T-helper 1 cell (primary cell): ENCODE results near the gene MRGPRF.

ENCODE experiments used
- DNase-seq, 5 donors: peaks; one replicate each; pipeline ENCODE4 v3.0.0-alpha.2; 2012 to 2020
- total RNA-seq, 4 donors: gene quantifications; one replicate each; lab custom pipeline; 2026; lab: John Stamatoyannopoulos, UW

Gene MRGPRF, protein sequence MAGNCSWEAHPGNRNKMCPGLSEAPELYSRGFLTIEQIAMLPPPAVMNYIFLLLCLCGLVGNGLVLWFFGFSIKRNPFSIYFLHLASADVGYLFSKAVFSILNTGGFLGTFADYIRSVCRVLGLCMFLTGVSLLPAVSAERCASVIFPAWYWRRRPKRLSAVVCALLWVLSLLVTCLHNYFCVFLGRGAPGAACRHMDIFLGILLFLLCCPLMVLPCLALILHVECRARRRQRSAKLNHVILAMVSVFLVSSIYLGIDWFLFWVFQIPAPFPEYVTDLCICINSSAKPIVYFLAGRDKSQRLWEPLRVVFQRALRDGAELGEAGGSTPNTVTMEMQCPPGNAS
- 0 reads per million in 4 donors for total RNA-seq

DNA sequence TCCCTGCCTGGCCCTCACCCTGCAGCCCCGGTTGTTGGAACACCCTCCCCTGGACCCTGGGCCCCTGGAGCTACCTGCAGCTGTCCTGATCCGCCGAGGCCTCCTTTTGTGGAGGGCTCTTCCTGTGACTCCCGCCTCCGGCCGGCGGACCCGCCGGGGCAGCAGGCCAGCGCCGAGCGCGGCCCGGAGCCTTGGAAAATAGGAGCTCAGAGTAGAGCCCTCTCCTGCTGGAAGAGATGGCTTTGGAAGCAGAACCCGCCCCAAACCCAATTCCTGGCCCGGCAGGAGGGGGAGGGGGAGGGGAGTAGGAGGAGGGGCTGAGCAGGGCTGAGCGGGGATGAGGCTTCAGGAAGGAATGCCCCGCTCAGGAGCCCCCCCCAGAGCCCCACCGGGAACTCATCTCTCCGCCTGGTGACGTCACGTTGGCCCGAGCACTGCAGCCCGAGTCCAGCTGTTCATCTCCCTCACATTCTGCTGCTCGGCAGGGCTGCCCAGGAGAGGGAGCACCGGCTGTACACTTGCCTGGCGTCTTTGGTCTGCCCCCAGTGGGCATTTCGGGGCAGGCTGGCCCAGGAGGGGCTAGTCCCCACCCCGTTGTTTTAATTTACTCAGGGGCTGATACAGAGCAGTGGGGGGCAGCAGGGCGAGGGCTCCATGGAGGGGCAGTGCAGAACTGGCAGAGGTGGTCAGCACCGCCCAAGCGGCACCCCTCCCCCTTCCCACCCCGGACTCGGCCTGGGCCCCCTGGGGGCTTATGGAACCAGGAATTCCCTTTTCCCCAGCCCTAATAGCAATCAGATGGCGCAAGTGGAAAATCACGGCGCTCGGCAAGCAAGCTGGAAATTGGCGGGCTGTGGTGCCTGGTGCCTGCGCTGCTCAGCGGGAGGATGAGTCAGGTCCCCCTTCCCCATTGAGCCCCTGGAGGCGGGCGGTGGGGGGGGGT, at the start of gene MRGPRF:
TSS of gene MRGPRF (minus strand) at position 238 of the 943 bp plus-strand sequence. CDS start 3,345 bp downstream, outside the sequence.
- no peak for DNase-seq

DNA sequence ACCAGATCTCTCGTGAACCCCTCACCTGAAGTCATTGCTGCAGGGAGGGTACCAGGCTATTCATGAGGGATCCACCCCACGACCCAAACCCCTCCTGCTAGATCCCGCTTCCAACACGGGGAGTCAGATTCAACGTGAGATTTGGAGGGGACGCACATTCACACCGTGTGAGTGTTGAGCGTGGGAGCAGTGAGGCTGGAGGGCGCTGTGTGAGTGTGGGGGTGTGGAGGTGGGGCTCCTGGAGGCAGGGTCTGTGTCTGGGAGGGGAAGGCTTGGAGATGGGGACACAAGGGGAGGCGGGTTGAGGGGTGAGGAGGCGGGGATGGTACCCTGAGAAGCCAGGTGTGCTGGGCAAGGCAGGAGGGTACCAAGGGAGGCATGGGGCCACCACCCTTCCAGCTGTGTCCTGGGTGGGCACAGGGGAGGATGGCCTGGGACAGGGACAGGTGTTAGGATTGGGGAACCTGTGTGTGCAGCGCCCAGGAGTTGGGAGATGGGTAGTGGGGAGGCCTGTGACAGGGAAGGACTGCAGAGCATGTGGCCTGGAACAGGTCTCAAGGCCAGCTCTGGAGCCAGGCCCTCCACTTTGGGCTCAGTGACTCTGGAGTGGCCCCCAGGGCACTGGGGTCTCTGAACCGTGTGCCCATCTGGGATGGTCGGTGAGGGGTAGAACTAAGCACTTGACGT, 49.3 kb upstream of the MRGPRF start:
- DNase-seq, result no peak

DNA sequence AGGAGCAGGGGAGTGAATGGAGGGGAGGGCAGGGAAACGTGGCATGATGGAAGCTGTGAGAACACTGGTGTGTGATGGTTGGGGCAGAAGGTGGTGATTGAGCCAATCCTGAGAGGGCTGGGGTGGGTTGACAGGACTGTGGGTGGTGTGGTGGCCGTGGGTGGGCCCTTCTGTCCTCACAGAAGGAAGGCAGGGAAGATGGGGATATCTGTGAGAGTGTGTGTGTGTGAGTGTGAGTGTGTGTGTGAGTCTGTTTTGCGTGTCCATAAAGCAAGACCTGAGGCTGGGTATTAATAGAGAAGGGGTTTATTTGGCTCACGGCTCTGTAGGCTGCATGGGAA, 48.6 kb upstream of the MRGPRF start:
- DNase-seq, result no peak

DNA sequence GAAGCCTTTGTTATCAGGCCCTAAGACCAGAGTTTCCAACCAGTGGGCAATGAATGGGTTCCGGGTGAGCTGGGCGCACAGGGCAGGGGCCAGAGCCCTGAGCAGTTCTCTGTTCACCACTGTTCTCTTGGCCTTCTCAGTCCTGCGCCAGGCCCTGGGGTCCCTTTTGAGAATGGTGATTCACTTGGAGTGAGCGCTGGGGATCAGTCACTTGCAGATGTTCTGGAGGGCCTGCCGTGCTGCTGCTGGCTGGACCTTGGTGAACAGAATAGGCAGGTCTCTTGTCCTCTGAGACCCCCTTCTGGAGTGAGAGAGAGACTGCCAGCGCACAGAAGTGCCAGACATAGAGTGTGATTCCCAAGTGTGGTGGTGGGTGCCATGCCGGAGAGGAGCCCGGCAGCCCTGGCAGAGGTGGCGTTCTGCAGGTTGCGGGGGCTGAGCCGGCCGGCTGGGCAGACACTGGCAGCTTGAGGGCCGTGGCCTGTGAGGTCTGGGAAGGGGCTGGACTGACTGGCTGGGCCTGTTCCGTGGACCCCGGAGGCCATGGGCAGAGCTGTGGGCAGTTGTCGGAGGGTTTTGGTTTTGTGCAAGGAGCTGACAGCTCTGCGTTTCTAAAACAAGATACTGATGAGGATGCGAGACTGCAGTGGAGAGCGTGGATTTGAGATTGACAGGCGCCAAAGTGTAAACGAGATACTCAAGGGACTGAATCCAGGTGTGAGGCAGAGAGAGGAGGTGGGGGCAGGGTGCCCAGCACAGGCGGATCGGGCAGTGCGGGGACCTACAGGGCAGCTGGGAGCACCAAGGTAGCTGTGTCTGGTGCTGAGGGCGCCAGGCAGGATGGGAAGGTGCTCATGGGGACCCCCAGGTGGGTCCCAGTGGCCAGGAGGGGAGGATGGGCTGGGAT, 48.0 kb upstream of the MRGPRF start:
- no peak for DNase-seq

DNA sequence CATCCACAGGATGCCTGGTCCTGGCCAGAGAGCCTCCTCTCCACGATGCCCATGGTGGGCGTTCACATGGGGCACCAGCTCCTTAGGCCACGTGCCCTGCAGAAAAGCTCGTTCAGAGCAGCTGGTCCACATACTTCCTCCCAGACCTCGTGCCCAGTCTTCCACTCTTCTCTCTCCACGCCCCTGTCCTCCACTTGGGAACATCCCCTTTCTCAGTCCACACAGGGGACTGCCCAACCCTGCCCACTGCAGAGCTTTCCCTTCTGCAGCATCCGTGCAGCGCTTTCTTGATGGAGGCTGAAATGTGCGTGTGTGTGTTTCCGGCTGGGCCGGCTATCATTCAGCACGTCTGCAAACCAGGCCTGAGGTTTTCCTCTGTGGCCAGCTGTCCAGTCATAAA, 46.9 kb upstream of the MRGPRF start:
- DNase-seq, result no peak

DNA sequence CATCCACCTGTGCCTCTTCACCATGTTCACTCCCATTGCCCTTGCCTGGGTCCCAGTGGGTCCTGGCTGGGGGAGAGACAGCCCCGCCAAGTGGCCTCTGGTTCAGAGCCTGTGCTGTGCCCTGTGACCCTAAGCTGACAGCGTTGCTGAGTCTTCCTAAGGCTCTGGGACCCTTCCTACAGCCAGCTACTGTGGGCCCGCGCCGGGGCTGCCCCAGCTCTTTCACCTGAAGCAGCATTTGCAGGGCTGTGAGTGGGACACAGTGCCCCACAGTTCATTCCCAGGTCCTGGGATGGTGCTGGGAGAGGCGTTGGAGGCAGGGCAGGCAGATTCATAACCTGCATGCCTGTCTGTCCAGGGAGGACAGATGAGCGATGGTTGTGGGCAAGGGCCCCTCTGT, 46.4 kb upstream of the MRGPRF start:
- no peak for DNase-seq

DNA sequence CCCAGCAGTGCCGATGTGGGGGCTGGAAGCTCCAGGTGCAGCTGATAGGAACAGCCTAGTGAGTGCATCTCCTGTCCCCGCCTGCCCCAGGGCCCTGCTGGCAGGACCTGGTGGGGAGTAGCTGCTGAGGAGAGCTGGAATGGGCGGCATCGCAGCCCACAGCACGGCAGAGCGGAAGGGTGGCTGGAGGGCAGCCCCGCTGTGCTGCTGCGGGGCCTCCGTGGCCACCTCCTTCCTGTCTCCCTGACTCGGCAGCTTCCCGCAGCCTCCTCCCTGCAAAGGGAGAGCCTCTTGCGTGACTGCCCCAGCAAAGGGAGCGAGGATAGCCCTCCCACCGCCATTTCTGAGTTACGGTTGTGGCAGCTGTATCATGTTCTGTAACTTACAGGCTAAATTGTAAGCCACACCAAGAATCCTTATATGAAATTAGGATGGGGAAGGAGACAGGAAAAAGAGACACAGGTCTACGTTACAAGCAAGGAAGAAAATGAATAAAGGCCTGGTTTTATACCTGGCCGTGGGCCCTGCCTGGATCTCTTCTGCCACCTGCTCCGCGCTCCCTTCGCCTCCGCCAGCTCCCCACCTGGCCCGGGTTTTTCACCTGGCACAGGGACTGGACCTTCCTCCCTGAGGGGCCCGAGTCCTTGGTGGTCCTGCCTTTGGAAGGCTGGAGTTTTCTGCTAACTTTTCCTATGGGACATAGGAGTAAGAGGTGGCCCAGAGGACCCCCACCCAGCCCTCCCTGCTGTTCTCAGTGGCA, 45.6 kb upstream of the MRGPRF start:
- no peak for DNase-seq

DNA sequence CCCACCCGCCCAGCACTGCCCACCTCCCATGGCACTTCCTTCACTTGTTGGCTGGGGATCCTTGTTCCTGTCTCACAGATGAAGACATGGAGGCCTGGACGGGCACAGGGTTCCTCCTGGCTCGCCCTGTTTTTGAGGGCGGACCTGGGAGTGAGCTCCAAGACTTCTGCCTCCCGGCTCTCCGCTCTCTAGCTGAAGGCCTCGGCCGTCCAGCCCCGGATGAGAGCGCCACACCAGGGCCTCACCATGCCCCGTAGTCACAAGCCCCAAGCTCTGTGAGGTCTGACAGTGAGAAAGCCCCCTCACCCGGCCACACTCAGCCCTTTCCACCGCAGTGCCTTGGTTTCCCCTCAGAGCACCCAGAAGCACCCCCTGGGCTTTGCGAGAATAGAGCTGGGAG, 44.8 kb upstream of the MRGPRF start:
- DNase-seq, result no peak

DNA sequence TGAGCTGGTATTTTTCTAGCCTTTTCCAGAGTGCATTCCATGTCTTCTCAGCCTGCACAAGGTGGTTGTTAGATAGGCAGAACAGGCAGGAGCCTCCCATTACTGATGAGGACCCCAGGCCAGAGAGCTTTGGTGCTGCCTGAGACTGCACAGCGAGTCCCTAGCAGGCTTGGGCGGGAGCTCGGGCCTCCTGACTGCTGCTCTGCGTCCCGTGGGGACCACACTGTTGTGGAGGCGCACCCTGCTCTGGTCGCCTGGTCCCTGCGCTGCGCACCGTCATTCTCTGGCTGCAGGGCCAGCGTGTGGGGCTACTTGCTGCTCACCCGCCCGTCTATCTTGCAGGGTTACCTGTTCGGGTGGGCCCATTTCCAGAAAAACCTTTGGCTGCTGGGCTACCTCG, 44.2 kb upstream of the MRGPRF start:
- no peak for DNase-seq

DNA sequence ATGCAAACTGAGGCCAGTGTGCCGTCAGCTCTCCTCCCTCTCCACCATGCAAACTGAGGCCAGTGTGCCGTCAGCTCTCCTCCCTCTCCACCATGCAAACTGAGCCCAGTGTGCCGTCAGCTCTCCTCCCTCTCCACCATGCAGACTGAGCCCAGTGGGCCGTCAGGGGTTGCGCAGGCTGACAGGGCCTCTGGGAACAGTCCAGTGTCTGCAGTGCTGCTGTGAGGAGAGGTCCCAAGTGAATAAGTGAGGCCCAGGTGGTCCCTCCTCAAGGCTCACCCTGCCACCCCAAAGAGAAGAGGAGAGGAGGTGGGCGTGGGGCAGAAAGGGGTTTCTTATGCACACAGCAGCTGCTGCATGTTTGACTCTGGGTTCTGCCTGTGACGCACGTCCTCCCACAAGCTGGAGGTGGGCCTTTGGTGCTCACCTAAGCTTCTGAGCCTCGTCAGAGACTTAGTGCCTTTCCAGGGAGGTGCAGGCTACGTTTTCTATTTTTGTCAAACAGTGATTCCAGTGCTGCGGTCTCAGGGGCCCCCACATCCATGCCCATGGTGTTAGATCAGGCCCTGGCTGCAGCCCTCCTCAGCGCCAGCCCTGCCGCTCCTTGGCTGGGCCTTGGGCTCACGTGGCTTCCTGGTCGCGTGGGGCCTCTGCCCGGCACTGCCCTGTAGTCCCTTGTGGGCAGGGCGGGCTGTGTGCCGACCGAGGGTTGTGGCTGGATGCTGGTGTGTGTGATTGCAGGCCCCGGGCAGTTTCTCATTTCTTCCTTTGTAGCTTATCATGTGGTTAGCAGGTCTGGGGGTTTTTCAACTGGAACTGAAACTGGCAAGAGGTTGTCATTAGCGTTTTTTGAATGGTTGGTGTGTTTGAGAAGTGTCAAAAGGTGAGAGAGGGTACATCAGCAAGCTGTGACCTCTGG, 42.8 kb upstream of the MRGPRF start:
- peak in 1 of 5 donors; percentile 15 for DNase-seq

DNA sequence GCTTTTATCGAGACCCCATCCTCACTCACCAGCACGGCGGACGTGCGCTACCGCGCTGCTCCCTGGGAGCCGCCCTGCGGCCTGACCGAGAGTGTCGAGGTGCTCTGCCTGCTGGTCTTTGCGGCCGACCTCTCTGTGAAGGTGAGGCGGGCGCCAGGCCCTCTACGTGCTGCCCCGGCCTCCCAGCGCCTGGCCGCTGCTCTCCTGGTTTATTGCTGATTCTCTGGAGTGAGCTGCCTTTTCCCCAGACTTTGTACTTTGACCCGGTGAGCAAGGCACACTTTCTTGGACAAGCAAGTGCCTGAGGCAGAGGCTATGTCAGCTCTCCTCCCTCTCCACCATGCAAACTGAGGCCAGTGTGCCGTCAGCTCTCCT, 42.2 kb upstream of the MRGPRF start:
- DNase-seq, result no peak

DNA sequence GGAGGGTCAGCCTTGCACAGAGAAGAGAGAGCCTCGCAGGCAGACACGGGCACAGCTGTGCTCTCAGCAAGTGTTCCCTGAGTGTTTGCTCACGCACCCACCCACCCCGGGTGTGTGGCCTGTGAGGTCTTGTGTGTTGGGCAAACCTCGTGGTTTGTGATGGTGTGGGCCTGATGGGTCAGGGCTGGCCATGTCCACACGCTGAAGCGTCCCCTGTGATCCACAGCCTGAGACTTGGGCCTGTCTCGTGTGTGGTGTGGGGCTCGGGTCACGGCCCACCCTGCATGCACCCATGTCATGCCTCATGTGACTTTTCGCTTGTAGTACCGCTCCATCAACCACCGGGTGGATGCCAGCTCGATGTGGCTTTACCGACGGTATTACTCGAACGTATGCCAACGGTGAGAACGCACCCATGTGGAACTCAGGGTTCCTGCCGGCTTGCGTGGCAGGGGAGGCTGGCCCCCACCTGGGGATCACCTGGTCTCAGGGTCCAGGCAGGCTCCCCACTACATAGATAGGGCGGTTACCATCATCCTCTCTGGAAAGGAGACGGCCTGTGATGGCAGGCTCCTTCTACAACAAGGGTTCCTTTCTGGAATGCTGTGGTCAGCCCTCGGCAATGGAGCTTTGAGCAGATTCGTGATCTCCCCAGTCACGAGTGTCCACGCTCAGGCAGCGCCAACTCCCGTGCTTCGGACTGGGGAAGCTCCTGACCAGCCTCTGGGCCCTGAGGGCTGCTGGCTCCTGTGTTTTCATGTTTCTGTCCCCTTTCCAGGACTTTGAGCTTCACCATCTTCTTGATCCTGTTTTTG, 41.6 kb upstream of the MRGPRF start:
- DNase-seq, result no peak

DNA sequence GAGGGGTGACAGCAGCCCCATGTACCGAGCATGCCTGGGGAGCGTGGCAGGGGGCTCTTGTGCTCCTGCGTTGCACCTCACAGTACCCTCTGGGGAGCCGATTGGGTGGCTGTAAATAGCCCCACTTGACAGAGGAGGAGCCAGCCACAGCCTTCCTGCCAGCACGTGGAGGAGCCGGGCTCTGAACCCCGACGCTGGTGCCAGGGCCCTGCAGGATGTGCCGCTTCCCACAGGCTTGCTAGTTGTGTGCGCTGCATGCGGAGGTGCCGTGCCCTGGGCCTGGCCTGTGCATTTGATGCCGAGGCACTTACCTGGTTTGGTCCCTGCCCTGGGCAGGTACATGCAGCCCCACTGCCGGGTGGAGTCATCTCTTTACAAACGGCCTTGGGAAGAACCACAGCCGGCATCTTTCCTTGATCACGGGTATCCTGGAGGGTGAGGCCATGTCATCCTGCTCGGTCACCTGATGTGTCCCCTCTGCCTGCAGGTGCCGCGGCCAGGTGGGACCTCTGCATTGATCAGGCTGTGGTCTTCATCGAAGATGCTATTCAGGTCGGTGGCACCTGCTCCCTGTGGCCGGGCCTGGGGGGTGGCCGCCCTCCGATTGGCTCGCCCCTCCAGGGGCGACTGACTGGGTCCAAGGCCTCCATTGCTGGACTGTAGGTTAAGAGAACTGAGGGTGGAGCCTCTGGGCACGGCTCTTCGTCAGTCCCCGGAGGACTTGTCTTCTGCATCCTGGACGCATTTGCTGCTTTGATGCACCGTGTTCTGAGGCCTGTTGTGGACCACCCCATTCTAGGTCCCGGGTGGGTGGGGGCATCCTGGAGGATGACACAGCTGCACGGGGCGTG, 40.7 kb upstream of the MRGPRF start:
- DNase-seq, result no peak

DNA sequence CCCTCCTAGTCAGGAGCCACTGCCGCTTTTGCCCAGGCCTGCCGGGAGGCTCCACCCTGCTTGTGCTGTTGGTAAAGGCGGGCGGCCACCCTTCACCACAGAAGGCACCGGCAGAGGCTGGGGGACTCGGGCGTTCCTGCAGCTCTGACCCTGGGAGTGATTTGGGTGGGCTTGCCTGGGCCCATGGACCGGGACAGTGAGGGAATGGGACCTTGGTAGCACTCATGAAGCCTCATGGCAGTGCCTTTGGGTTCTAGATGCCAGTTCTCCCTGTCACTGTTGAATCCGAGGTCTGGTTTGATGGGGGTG, 40.1 kb upstream of the MRGPRF start:
- no peak for DNase-seq

DNA sequence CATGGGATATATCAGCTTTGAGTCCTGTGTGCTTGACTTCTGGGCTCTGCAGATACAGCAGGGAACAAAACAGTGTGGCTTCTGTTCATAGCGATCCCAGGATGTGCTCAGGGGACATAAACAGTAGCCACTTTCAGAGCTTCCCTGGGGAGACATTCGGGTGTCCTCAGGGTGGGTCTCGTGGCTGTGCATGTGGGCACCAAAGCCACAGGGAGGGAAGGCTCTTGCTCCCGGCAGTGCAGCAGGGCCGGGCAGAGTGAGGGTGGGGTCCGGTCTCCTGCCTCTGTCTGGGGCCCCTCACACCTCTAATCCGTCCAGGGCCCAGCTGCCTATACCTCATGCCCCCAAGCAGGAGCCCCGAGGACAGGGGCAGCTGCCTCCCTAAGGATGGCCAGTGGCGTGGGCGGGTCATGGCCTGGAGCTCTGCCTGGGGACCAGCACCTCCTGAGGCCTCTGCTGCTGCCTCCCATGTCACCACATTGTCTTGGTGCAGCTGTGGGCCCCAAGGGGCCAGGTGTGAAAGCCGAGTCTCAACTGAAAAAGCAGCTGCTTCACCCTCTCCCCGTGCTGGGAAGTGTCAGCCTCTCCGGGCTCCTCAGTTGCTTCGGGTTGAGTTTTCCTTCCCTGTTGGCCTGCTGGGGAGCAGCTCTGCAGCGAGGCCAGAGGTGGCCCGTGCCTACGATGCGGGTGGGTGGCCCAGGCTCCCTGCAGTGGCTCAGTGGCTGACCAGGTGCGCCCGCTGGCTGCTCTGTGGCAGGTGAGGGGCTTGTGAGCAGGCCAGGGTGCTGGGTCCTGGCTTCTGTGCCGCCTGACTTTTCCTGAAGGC, 39.5 kb upstream of the MRGPRF start:
- no peak for DNase-seq

DNA sequence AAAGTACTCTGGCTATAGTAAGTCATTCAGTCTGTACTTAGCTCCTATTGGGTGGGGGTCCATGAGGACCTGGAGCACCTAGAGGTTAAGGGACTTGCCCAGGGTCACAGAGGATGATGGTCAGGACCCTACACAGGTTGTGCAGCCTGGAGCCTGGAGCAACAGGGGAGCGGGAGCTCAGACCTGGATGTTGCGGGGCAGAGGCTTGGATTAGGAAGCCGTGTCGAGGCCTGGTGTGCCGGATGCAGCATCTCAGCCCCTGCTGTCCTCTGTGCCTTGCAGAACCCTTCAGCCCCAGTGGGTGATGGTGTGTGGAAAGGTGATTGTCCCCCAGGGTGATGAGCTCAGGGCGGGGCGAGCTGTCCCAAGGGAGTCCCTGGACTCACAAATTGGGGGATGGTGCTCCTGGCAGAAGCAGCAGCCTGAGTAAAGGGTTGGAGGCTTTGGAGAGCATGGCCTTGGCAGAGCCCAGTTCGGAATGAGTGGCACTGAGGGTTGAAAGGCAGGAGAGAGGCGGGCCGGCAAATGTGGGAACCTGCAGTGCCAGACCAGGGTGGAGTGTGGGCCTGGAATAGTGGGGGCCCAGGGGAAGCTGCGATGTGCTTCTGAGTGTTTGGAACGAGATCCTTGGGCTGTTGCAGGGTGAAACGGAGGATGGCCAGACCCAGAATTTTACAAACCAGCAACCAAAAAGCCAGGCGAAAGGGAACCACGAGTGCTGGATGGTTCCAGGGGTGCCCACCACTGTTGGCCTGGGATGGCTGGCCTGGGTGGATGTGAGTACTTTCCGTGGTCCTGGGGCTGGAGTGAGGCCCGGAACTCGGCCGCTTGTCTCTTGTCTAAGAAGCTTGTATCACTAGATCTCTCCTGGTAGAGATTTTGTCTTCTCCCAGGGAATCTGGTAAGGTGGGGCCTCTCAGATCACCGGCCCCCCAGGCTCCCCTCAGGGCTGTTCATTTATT, 38.6 kb upstream of the MRGPRF start:
- no peak for DNase-seq
